Measurements from ENCODE around the gene PLXNA4.

DNA sequence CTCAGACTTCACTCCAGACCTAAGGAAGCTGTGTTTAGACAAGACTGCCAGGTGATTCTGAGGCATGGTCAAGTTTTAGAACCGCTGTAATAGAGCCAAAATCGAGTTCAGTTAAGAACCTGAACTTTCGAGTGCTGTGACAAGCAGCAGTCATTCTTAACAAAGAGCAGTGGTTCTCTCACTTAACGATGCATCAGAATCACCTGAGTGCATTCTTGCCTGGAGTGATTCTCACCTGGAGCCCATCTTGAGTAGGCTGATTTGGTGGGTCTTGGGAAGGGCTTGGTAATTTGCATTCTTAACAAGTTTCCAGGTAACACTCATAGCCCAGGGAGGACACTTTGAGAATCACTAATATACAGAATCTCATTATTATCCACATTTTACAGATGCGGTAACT is 44.7 kb downstream of the PLXNA4 start:
- no peak for TF ChIP-seq POLR2AphosphoS5 (IDR thresholded peaks at IDR 0.05; ENCODE audit: insufficient read depth in 1 of 2, low read depth in 1 of 2)
- no peak for TF ChIP-seq POLR2A (IDR thresholded peaks at IDR 0.05)
- TF ChIP-seq, protein P1, sequence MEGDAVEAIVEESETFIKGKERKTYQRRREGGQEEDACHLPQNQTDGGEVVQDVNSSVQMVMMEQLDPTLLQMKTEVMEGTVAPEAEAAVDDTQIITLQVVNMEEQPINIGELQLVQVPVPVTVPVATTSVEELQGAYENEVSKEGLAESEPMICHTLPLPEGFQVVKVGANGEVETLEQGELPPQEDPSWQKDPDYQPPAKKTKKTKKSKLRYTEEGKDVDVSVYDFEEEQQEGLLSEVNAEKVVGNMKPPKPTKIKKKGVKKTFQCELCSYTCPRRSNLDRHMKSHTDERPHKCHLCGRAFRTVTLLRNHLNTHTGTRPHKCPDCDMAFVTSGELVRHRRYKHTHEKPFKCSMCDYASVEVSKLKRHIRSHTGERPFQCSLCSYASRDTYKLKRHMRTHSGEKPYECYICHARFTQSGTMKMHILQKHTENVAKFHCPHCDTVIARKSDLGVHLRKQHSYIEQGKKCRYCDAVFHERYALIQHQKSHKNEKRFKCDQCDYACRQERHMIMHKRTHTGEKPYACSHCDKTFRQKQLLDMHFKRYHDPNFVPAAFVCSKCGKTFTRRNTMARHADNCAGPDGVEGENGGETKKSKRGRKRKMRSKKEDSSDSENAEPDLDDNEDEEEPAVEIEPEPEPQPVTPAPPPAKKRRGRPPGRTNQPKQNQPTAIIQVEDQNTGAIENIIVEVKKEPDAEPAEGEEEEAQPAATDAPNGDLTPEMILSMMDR (IDR thresholded peaks at IDR 0.05): no peak

All from vagina (tissue), 2 donors.